ENCODE measurements around the gene LDB2.

The LDB2 gene

DNA sequence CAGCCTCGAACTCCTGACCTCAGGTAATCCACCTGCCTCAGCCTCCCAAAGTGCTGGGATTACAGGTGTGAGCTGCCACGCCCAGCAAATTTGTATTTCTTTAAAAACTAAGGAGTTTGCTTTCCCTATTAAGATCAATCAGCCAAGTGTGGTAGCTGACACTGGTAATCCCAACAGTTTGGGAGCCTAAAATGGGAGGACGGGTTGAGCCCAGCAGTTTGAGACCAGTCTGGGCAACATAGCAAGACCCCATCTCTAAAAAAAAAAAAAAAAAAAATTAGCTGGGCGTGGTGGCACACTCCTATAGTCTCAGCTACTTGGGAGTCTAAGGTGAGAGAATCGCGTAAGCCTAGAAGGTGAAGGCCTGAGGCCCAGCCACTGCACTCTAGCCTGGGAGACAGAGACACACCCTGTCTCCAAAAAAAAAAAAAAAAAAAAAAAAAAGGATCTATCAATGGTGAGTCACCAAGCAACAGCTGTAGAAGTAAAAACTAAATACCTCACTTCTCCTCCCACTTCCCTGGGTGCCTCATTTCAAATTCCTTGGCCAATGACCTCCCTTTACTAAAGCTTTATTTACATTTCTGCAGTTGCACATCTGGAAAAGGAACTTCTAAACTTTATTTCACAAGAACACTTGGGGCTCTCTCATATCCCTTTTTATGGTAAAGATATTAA is 54.5 kb downstream of the LDB2 start:
- DNase-seq (ENCODE audit: low read depth): no peak

DNA sequence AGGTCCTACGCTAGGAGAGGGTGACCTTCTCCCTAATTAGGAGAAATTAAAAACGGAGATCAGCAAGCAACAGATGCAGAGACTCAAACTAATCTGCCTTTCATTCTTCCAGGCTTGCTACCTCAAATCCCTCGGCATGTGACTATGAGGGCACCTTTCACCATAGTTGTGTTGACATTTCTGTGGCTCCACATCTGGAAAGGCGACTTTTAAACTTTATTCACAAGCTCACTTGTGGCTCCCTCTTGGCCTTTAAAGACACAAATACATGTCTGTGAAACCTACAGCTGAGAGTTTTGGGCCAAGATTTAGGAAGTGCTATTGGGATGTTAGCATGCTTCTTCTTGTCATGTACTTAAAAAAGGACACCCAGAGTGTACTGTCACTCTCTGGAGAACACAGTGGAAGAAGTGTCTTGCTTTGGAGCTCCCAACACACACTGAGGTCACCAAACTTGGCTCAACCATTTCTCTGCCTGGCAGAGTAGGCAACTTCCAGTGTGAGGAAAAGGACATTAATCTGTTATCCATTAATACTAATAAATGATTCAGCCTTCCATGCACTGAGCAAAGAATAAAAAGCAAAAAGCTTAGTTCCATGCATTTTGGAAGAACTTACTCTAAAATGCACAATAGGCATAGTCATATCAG is 60.1 kb downstream of the LDB2 start:
- DNase-seq (ENCODE audit: low read depth): no peak

DNA sequence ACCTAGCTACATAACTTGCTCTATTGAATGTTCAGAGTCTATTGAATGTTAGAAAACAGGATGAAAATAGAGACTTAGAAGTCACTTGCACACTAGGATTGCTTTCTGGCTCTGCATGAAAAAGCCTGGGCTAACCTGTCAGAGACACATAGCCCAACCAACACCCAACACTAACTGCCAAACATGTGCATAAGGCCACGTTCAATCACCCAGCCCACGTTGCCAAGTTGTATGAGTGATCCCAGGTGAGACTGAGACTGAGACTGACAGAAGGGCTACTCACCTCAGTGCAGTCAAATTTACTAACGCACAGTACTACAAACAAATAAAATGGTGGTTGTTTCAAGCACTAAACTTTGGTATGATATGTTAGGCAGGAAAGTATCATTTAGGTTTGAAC is 61.0 kb downstream of the LDB2 start:
- DNase-seq (ENCODE audit: low read depth): no peak

DNA sequence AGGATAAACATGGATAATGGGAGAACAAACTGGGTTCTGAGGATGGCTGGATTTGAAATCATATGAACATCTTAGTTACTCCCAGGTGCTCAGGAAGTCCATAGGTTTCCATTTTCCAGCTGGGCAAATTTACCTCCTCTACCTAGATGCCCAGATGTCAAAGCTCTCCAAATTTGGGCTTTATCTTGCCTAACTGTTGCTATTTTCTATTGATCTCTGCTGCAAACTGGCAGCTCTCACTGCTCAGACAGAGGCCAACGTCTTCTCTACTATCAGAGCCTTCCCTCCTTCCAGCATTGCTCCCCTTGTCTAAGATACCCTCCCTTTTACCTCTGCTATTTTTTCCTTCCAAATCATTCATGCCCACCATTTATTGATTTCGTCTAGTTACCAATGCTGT is 62.1 kb downstream of the LDB2 start:
- no peak for DNase-seq (ENCODE audit: low read depth)

DNA sequence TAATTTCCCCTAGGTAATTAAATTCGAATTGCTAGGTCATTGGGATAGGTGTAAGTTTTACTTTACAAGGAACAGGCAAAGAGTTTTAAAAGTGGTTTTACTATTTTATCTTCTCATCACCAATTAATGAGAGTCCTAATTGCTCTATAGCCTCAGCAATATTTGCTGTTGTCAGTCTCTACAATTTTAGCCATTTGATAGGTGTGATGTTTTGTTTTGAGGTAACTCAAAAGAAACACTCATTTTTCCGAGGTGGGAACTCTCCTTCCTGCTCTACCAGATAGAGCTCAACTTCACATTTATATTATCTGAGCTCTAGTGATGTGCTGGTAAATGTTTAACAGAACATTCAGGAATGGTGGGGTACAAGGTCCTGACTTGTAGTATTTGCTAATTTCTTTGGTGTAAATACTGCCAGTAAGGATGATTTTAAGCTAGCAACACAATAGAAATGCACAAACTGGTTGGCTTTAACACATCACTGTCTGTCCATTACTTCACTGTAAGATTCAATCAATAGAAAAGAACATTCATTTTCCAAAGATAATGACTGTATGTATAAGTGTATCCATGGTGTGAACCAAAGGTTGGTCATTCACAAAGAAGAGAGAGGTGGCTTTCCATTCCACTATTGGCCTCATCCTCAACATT is 62.7 kb downstream of the LDB2 start:
- no peak for DNase-seq (ENCODE audit: low read depth)

DNA sequence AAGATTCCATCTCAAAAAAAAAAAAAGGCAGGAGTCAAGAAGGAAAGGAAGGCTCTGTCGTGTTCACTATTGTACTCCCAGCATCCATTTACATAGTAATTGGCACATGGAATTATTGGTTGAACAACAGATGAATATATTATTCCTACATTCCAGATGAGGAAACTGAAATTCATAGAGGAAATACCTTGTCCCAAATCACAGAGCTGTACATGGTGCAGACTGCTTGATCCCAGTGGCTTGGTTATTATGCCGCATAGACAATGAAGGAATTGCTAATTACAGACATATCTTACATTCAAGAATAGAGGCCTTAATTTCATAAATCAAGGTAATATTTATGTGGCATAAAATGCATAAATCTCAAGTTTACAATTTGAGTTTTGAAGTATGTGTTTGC is 63.6 kb downstream of the LDB2 start:
- no peak for DNase-seq (ENCODE audit: low read depth)

DNA sequence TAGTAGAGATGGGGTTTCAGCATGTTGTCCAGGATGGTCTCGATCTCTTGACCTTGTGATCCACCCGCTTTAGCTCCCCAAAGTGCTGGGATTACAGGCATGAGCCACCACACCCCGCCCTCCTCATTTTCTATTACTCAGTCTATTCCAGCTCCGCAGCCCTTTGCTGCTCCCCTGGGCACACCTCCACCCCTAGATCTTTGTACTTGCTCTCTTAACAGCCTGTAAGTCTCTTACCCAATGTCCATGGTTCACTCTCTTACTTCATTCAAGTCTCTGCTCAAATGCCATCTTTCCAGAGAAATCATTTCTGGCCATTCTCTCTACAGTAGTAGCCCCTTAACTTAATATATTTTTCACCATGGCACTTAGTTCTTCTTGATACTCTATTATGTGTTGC is 64.7 kb downstream of the LDB2 start:
- DNase-seq (ENCODE audit: low read depth): no peak

DNA sequence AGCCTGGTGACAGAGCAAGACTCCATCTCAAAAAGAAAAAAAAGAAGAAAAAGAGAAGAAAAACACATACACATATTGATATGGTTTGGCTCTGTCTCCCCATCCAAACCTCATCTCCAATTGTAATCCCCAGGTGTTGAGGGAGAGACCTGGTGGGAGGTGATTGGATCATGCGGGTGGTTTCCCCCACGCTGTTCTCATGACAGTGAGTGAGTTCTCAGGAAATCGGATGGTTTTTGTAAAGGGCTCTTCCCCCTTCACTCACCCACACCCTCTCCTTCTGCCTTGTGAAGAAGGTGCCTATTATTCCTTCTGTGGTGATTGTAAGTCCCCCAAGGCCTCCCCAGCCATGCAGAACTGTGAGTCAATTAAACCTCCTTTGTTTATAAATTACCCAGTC is 68.4 kb downstream of the LDB2 start:
- DNase-seq (ENCODE audit: low read depth): no peak

DNA sequence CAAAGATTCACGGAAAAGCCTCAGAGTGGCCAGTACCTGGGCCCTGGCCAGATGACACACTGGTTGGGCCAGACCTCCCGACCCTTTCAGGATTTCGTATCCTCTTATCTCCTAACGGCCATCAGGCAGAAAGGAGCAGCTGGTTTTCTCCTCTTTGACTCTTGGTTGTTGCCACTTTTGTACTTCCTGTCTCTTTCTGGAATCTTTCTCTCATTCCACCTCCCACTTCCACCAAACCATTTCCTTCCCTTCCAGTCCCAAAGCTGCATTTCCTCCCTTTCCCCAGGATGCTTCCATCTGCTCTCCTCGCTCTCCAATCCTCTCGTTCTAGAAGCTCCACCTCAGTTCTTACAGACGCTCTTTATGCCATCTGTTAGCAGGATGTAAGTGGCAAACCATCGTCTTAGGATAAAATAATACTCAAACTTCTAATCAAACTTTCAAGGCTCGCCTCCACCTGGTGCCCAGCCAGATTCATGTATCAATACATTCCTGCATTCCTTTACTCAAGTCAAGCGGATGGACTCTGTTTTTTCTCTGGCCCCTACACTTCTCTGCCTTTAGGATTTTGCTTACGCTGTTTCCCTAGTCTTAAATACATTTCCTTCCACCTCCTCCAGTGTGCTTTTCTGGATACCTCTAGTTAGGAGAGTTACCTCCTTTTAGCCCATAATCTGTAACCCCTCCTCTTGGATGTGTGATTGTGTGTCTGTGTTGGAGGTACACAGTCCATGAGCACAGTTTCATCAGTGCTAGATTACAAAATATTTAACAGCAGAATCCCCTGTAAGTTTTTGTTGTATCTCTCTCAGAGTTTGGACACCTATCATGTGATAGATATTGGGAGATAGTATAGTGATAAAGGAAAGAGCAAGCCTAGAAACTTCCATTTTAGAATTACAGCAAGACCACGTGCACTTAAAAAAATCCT is 70.4 kb downstream of the LDB2 start:
- DNase-seq (ENCODE audit: low read depth): no peak

DNA sequence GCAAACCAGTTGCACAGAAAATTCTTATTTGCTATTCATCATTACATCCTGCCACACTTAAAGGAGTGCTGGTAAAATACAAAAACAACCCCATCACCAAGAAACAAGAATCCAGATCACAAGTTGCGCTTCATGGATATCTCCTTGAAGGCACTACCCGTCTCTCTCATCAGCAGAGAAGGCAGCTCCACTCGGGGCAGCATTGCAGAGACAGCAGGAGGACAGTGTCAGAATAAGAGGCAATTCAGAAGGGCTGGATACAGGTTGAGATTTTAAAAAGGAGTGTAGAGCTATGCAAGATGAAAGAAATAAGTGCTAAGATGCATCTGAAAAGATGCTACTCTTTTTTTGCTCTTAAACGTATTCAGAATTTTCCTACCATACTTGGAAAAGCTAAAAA is 71.4 kb downstream of the LDB2 start:
- no peak for DNase-seq (ENCODE audit: low read depth)

DNA sequence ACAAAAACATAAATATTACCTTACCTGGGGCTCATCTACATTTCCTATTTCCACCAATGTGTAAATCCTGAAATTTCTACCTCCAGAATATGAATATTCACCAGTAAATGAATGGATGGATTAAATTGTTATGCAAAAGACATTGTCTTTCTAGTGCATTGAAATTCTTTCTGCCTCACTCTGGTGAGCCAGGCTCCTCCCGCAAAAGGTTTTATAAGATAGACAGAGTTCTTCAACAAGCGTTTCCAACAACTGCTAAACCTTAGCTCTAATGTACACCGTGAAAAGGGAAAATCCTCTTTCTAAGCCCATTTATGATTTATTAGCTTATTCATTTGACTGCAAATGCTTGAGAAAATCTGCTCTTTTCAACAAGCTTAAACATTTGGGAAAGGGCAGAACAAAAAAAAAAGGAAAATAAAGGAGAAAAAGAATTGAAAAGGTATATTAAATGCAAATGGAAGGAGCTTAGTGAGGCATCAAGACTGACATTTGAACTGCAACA is 72.0 kb downstream of the LDB2 start:
- no peak for DNase-seq (ENCODE audit: low read depth)

DNA sequence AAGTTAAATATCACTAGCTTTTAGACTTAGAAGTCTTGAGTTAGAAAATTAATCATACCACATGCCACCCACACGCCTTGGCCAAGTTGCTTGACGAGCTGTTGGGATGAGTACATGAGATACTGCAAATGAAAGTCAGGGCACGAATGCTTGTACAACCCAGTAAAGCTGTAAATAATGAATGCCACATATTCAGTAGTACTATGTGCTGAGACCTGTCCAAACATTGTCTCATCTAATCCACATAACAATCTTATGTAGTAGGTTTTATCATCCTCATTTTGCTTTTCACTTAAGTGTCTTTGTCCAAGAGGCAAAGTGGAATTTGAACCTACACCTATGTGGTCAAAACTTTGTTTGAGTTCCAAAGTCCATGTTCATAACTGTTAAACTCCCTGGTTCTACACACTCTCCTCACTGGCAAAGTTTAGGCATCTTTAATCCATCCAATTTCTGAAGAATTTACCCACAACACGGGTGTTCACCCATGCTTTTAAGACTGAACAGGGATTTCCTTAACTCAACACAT is 74.1 kb downstream of the LDB2 start:
- no peak for DNase-seq (ENCODE audit: low read depth)

DNA sequence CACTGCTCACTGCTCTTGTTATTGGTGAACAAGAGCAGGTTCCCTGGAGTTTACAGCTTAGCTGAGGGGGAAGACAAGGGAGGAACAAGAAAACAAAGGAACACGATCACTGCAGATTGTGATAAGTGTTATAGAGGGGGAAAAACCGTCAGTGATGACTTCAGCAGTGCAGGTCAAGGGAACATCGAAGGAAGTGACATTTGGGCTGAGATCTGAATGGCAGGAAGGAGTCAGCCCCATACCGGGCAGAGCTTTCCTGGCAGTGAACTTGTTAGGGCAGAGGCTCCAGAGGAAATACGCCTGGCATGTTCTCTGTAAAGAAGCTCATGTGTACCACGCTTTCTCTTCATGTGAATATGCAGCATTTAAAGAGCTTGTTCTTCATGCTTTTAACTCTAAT is 78.1 kb downstream of the LDB2 start:
- DNase-seq (ENCODE audit: low read depth): no peak

DNA sequence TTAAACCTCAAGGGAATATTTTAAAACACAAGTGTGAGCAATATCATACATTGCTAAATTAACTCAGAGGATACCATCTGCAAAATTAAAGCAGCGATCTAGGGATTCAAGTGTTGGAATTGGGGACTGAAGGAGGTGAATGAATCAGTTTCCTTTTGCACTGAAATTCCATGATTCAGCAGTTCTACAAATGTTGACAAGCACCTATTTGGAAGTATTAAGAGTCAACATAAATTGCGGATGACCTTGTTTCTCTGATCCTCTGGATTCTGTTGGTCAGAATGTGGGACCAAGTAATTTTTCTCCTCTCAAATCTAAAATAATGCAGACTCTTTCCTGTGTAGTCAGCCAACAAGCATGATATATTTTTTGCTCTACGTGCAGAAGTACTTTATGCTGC is 78.8 kb downstream of the LDB2 start:
- DNase-seq (ENCODE audit: low read depth): no peak

DNA sequence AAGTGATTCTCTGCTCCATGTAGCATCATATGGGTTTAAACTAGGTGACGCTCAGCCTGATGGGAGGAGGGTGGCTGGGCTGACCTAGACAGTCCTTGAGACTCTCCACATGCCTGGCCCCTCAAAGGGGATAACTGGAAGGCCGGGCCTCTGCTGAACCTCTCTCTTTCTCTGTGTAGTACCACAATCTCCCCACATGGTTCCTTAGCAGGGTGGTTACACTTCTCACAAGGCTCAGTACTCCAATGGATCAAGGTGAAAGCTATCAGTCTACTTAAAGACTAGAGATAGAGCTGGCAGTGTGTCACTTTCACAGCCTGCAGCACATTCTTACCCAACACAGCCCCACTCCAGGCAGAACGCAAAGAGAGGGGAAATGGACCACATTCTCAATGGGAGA is 80.4 kb downstream of the LDB2 start:
- DNase-seq (ENCODE audit: low read depth): no peak

DNA sequence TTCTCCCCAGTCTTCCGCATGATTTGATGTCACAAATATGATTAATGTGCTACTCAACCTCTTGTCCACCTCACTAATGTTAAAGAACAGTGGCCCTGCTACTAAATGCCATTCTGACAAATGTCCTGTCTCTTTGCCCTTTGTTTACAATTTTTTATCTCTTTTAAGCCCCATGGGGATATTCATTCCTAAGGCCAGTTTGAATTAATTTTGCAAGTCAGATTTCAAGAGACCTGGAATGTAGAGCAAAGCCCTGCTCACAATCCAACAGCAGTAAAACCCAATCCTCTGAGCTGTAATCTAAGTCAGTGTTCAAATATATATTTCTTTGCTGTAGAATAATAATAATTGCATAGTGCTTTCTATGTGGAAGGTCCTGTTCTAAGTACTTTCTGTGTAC is 81.2 kb downstream of the LDB2 start:
- DNase-seq (ENCODE audit: low read depth): no peak

DNA sequence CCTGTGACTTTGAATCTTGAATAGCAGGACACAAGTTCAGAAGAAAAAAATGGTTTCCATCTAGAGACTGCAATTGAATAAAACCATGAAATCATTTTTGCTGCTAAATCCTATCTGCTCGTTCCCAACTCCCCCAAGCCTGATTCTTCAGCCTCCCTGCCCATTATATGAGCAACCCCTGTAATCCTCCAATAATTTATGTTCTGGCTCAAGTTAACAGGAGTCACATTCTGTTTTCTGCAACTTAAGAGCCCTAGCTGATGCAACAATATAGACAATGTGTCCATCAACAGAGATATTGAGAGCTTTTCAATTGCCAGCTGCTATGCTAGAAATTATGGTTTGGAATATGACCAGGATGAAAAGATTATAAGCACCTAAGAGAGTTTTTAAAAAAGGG is 84.1 kb downstream of the LDB2 start:
- DNase-seq (ENCODE audit: low read depth): no peak

DNA sequence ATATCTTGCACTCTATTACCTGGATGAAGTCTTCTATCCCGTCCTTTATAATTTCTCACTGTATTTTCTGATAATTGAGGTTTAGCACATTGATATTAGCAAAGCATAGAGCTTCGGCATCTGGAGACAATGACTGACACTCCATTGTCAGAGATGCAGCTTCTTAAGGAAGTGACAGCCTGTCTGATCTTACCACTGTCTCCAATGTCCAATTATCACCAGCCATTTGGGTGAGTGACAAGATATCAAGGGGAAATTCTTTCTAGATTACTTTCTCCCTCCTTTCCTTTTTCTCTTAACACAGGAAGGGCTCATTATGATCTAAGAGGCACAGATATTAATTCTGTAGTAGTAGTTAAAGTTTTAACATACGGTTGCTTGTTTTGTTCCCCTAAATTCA is 86.4 kb downstream of the LDB2 start:
- no peak for DNase-seq (ENCODE audit: low read depth)

DNA sequence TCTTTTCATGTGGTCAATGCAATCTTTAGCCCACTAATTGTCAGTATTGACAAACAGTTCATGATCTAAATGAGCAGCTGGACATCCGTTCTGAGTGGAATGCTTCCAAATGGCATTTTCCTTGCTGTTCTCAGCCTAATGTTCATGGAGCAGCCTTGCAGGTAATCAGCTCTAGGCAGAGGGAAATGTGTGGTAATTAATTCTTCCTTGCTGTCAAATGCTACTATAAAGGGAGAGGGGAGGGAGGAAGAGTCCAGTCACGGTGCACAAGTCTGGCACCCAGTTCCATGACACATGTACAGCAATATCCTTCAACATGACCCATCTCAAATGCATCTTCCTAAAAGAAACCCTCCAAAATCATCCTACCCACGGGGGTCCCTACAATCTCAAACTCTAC is 88.5 kb downstream of the LDB2 start:
- DNase-seq (ENCODE audit: low read depth): no peak

DNA sequence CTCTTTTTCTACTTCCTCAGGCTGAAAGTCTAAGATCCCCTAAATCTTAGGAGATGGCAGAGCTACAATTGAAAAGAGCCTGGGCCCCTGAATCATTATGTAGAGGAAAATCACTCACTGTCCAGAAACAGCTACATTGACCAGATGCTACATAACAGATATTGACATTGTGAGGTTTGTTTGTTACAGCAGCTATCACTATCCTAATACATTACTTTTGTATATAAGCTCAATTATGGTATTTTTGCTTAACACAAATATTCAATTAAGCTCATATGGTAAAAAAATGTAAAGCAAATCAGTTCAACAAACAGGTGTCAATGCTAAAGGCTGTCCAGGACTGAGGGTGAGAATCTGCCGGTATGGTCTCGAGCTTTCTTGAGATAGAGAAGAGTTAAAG is 89.4 kb downstream of the LDB2 start:
- no peak for DNase-seq (ENCODE audit: low read depth)

DNA sequence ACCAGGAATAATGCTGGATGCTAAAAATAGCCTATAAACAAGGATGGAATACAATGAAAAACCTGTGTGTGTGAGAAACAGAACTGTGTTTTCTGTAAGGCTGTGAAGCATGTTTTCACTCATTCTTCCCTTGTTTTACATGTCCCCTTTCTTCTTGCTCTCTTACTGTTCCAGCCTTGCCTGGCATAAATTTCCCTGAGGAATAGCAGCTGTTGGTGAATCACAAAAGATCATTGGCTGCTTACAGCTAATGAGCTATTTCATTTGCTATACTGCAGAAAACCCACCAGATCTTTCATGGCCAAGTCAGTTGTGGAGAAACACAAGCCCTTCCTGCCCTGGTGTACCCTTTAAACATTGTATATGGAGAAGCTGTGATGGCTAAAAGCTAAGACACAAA is 91.1 kb downstream of the LDB2 start:
- DNase-seq (ENCODE audit: low read depth): no peak

DNA sequence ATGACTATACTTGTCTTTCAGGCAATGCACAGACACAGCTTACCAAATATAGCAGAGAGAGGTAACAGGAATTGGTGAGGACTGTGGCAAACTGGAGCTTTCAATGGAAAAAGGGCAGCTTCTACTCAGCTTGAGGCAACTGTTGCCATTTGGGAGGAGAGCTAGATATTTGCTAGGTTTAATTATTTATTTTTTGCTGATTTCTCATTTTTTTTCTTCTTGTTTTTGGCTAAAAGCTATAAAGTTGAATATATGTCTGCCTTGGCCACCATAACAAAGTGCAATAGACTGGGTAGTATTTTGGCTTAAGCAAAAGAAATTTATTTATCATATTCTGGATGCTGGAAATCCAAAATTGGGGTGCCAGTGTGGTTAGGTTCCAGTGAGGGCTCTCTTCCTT is 93.9 kb downstream of the LDB2 start:
- DNase-seq (ENCODE audit: low read depth): no peak
